Liver (tissue), 9 donors: ENCODE measurements around the gene TSPYL6. TPM values are rescaled to one million over a fixed set of nuclear protein-coding genes. Genes with fewer than 3 reads are reported as not detected.

ENCODE experiments used
- DNase-seq: peaks from one replicate; pipeline ENCODE4 v3.0.0-alpha.2; 2017; ENCODE audit warnings: low spot score
- H3K27ac ChIP-seq, 2 donors: one replicate each; pipeline ENCODE4 v1.7.0; 2013; ENCODE audit warnings: inconsistent platforms in 2 of 2, low read length in 2 of 2, control low read depth in 1 of 2, low read depth in 1 of 2, mild to moderate bottlenecking in 1 of 2
- H3K27me3 ChIP-seq, 4 donors: one replicate each; pipeline versions ENCODE4 v1.6.1 to v1.7.0; 2013; ENCODE audit warnings: low read length in 3 of 4, inconsistent platforms in 1 of 4, mild to moderate bottlenecking in 1 of 4, moderate library complexity in 1 of 4; ENCODE audit not compliant: control insufficient read depth in 4 of 4, insufficient read depth in 4 of 4
- H3K36me3 ChIP-seq, 4 donors: one replicate each; pipeline versions ENCODE4 v1.6.1 to v1.7.0; 2013; ENCODE audit warnings: low read length in 3 of 4, mild to moderate bottlenecking in 3 of 4, low read depth in 1 of 4, moderate library complexity in 1 of 4; ENCODE audit not compliant: control insufficient read depth in 4 of 4, insufficient read depth in 3 of 4
- H3K4me1 ChIP-seq, 4 donors: one replicate each; pipeline versions ENCODE4 v1.6.1 to v1.7.0; 2013; ENCODE audit warnings: low read length in 3 of 4, mild to moderate bottlenecking in 3 of 4, moderate library complexity in 1 of 4; ENCODE audit not compliant: control insufficient read depth in 4 of 4, insufficient read depth in 4 of 4
- H3K4me3 ChIP-seq, 3 donors: one replicate each; pipeline versions ENCODE4 v1.6.1 to v1.7.0; 2013; ENCODE audit warnings: low read length in 3 of 3, control low read depth in 1 of 3, low read depth in 1 of 3, mild to moderate bottlenecking in 1 of 3
- H3K9ac ChIP-seq, 2 donors: one replicate each; pipeline ENCODE4 v1.7.0; 2013; ENCODE audit warnings: low read length in 2 of 2, mild to moderate bottlenecking in 2 of 2, moderate library complexity in 2 of 2, control low read depth in 1 of 2, low read depth in 1 of 2
- H3K9me3 ChIP-seq, 4 donors: one replicate each; pipeline versions ENCODE4 v1.6.1 to v1.7.0; 2013; ENCODE audit warnings: low read length in 3 of 4; ENCODE audit not compliant: control insufficient read depth in 4 of 4
- ATF3 ChIP-seq: IDR thresholded peaks from 2 replicates; pipeline ENCODE4 v1.6.1; 2016; ENCODE audit warnings: antibody characterized with exemption
- FOXA1 ChIP-seq: IDR thresholded peaks from 2 replicates; pipeline ENCODE4 v1.6.1; 2016; ENCODE audit warnings: antibody characterized with exemption
- FOXA2 ChIP-seq: IDR thresholded peaks from 2 replicates; pipeline ENCODE4 v1.6.1; 2016; ENCODE audit warnings: antibody characterized with exemption
- GABPA ChIP-seq, 2 donors: IDR thresholded peaks in 1 of 2; conservative IDR thresholded peaks in 1 of 2; 2 replicates each; pipeline ENCODE4 v1.6.1; 2016; ENCODE audit warnings: antibody characterized with exemption in 2 of 2, mild to moderate bottlenecking in 1 of 2, moderate library complexity in 1 of 2
- HNF4A ChIP-seq, 2 donors: conservative IDR thresholded peaks; 2 replicates each; pipeline ENCODE4 v1.6.1; 2016; ENCODE audit warnings: antibody characterized with exemption in 2 of 2, mild to moderate bottlenecking in 2 of 2
- HNF4G ChIP-seq: IDR thresholded peaks from 2 replicates; pipeline ENCODE4 v1.6.1; 2016; ENCODE audit warnings: antibody characterized with exemption
- JUND ChIP-seq, 2 donors: IDR thresholded peaks; 2 replicates each; pipeline ENCODE4 v1.6.1; 2016; ENCODE audit warnings: antibody characterized with exemption in 2 of 2
- MAX ChIP-seq: IDR thresholded peaks from 2 replicates; pipeline ENCODE4 v1.6.1; 2016; ENCODE audit warnings: antibody characterized with exemption
- NR2F2 ChIP-seq: IDR thresholded peaks from 2 replicates; pipeline ENCODE4 v1.6.1; 2016; ENCODE audit warnings: antibody characterized with exemption
- RAD21 ChIP-seq, 2 donors: IDR thresholded peaks; 2 replicates each; pipeline ENCODE4 v1.6.1; 2016; ENCODE audit warnings: antibody characterized with exemption in 2 of 2, mild to moderate bottlenecking in 2 of 2
- REST ChIP-seq: IDR thresholded peaks from 2 replicates; pipeline ENCODE4 v1.6.1; 2016; ENCODE audit warnings: antibody characterized with exemption, mild to moderate bottlenecking
- RXRA ChIP-seq, 2 donors: IDR thresholded peaks; 2 replicates each; pipeline ENCODE4 v1.6.1; 2017 to 2018; ENCODE audit warnings: antibody characterized with exemption in 2 of 2, mild to moderate bottlenecking in 1 of 2
- SP1 ChIP-seq: IDR thresholded peaks from 2 replicates; pipeline ENCODE4 v1.6.1; 2018; ENCODE audit warnings: antibody characterized with exemption, mild to moderate bottlenecking
- YY1 ChIP-seq: IDR thresholded peaks from 2 replicates; pipeline ENCODE4 v1.6.1; 2016; ENCODE audit warnings: antibody characterized with exemption, mild to moderate bottlenecking
- WGBS: extraction: QIAGEN DNeasy Blood & Tissue Kit; methylation state at CpG from one replicate; pipeline ENCODE4 v1.1.7; 2013; 5-methylcytosine and 5-hydroxymethylcytosine counted together
- polyA plus RNA-seq, 2 donors: library from polyadenylated mRNA; stranded (reverse) in 1 of 2; unstranded in 1 of 2; fragments of 200-250 nt in 1 of 2; fragments of >200 nt in 1 of 2; fragmentation: Nextera tagmentation in 1 of 2; extraction: Ambion mirVana in 1 of 2; gene quantifications; one replicate each; pipeline versions ENCODE4 v1.2.1 to v1.2.3, GENCODE V29; 2013 to 2015
- total RNA-seq, 2 donors: library from RNA; depleted of rRNA; stranded (reverse); fragments of >200 nt; gene quantifications; one replicate each; pipeline ENCODE4 v1.2.3, GENCODE V29; 2014
- TF ChIP-seq, protein P1 (sequence below): IDR thresholded peaks from 2 replicates; pipeline ENCODE4 v1.6.1; 2016; ENCODE audit warnings: antibody characterized with exemption
- TF ChIP-seq, protein P2 (sequence below): fragments of 150-350 bp; IDR thresholded peaks from 2 replicates; pipeline ENCODE4 v1.5.1; 2017; ENCODE audit warnings: improper control_type of control experiment, low read depth, low read length; ENCODE audit not compliant: missing input control
- donor health status: healthy.
- donor health status: healthy.
- donor health status: healthy.
- donor health status: healthy.
- donor health status: healthy.

The TSPYL6 gene
- total and polyA plus RNA-seq, 4 donors, result under 0.01 to 0.04 TPM; not detected in 2

GRCh38 chr2:54207666-54208195 is 48.3 kb downstream of the TSPYL6 start:
- no peak overlapping the region for H3K9ac ChIP-seq
- no peaks in the 10 kb centered on the region for H3K27me3 ChIP-seq
- H3K27ac ChIP-seq, result peak overlapping the region in 1 of 2 donors; percentile 26
- H3K4me3 ChIP-seq, result no peak overlapping the region
- TF ChIP-seq, protein P1, sequence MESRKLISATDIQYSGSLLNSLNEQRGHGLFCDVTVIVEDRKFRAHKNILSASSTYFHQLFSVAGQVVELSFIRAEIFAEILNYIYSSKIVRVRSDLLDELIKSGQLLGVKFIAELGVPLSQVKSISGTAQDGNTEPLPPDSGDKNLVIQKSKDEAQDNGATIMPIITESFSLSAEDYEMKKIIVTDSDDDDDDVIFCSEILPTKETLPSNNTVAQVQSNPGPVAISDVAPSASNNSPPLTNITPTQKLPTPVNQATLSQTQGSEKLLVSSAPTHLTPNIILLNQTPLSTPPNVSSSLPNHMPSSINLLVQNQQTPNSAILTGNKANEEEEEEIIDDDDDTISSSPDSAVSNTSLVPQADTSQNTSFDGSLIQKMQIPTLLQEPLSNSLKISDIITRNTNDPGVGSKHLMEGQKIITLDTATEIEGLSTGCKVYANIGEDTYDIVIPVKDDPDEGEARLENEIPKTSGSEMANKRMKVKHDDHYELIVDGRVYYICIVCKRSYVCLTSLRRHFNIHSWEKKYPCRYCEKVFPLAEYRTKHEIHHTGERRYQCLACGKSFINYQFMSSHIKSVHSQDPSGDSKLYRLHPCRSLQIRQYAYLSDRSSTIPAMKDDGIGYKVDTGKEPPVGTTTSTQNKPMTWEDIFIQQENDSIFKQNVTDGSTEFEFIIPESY, result peak; percentile 24
- no peak for TF ChIP-seq ATF3
- peak; percentile 48 to 64 for TF ChIP-seq HNF4A (conservative IDR thresholded peaks at IDR 0.05)
- TF ChIP-seq, protein P2, sequence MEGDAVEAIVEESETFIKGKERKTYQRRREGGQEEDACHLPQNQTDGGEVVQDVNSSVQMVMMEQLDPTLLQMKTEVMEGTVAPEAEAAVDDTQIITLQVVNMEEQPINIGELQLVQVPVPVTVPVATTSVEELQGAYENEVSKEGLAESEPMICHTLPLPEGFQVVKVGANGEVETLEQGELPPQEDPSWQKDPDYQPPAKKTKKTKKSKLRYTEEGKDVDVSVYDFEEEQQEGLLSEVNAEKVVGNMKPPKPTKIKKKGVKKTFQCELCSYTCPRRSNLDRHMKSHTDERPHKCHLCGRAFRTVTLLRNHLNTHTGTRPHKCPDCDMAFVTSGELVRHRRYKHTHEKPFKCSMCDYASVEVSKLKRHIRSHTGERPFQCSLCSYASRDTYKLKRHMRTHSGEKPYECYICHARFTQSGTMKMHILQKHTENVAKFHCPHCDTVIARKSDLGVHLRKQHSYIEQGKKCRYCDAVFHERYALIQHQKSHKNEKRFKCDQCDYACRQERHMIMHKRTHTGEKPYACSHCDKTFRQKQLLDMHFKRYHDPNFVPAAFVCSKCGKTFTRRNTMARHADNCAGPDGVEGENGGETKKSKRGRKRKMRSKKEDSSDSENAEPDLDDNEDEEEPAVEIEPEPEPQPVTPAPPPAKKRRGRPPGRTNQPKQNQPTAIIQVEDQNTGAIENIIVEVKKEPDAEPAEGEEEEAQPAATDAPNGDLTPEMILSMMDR, result no peak
- TF ChIP-seq RAD21 (IDR thresholded peaks at IDR 0.05), result peak; percentile 18 to 43
- TF ChIP-seq NR2F2, result peak; percentile 72
- peak; percentile 49 for TF ChIP-seq YY1
- TF ChIP-seq REST, result peak; percentile 20
- peak; percentile 20 for TF ChIP-seq MAX
- TF ChIP-seq HNF4G, result no peak
- no peak for TF ChIP-seq FOXA1
- TF ChIP-seq SP1, result peak; percentile 43
- peak; percentile 53 to 78 for TF ChIP-seq RXRA (IDR thresholded peaks at IDR 0.05)
- peak in 1 of 2 donors; percentile 53 for TF ChIP-seq JUND (IDR thresholded peaks at IDR 0.05)
- H3K9me3 ChIP-seq, result no peaks in the 10 kb centered on the region
- H3K4me1 ChIP-seq, result peaks cover 3 to 11% (median 7%) of the 10 kb centered on the region in 4 donors
- no peak for DNase-seq
- H3K36me3 ChIP-seq, result no peaks in the 10 kb centered on the region
- 20% methylated on average over 3 of the region's 3 CpGs for WGBS

GRCh38 chr2:54206596-54206995 is 49.4 kb downstream of the TSPYL6 start:
- Histone ChIP-seq H3K9ac (no peak overlapping the region), H3K4me3 (no peak overlapping the region), H3K27me3 (no peaks in the 10 kb centered on the region), H3K4me1 (peaks cover 0 to 11% (median 4%) of the 10 kb centered on the region in 4 donors), H3K9me3 (no peaks in the 10 kb centered on the region), H3K36me3 (no peaks in the 10 kb centered on the region), H3K27ac (no peak overlapping the region)
- DNase-seq, result no peak
- TF ChIP-seq HNF4G, result no peak
- TF ChIP-seq GABPA (IDR thresholded peaks at IDR 0.05 in 1 of 2, conservative IDR thresholded peaks at IDR 0.05 in 1 of 2), result no peak
- TF ChIP-seq FOXA2, result no peak
- TF ChIP-seq RXRA (IDR thresholded peaks at IDR 0.05), result no peak
- TF ChIP-seq RAD21 (IDR thresholded peaks at IDR 0.05), result peak; percentile 73
- TF ChIP-seq YY1, result no peak
- TF ChIP-seq, protein P2, result peak; percentile 43
- TF ChIP-seq REST, result no peak
- TF ChIP-seq JUND (IDR thresholded peaks at IDR 0.05), result no peak
- 59% methylated on average over 2 of the region's 2 CpGs for WGBS
